Endometrial microvascular endothelial cells (primary cell): ENCODE measurements around the gene TMEM255B. TPM values are rescaled to one million over a fixed set of nuclear protein-coding genes. Genes with fewer than 3 reads are reported as not detected.
"Not testable (repeated sequence)": the region's sequence is repeated elsewhere in the genome, so short reads cannot be mapped to it uniquely, and the experiment has no call there.

ENCODE experiments used
- in situ Hi-C: cut with HindIII; loops from 2 replicates; pipeline ENCODE4 v1.10.0; 2017; ENCODE audit warnings: low sequenced_read_pairs, low pct_unique_long_range_greater_than_20kb; ENCODE audit errors: inconsistent ontology term
- total RNA-seq: library from RNA; depleted of rRNA; stranded (reverse); fragments of >200 nt; gene quantifications from one replicate; pipeline ENCODE4 v1.2.3, GENCODE V29; 2015; ENCODE audit errors: inconsistent ontology term

The TMEM255B gene
- total RNA-seq, 1 donor from 2014 or later: 31.3 TPM

- in situ Hi-C loops: no loop called here
These were observed 61.0 kb downstream of the TMEM255B start for GRCh38 chr13:113819731-113820715.

- in situ Hi-C loops: no loop called here
These were observed 62.0 kb downstream of the TMEM255B start for GRCh38 chr13:113820813-113821651.

GRCh38 chr13:113821847-113822246, 62.8 kb downstream of the TMEM255B start:
- in situ Hi-C loops: no loop called here

- in situ Hi-C loops: no loop called here
These were observed 63.2 kb downstream of the TMEM255B start for GRCh38 chr13:113822266-113822665.

GRCh38 chr13:113822956-113823744, 64.1 kb downstream of the TMEM255B start:
- in situ Hi-C loops: no loop called here

GRCh38 chr13:113823771-113824170, 64.7 kb downstream of the TMEM255B start:
- in situ Hi-C loops: no loop called here

- in situ Hi-C loops: no loop called here
These were observed 66.8 kb downstream of the TMEM255B start for GRCh38 chr13:113825841-113826240.

GRCh38 chr13:113826446-113826845, 67.4 kb downstream of the TMEM255B start:
- in situ Hi-C loops: not testable (repeated sequence)

GRCh38 chr13:113827021-113827420, 68.0 kb downstream of the TMEM255B start:
- in situ Hi-C loops: no loop called here

GRCh38 chr13:113828282-113828825, 69.3 kb downstream of the TMEM255B start:
- in situ Hi-C loops: no loop called here

GRCh38 chr13:113830426-113830950, 71.5 kb downstream of the TMEM255B start:
- in situ Hi-C loops: not testable (repeated sequence)

- in situ Hi-C loops: no loop called here
These were observed 72.0 kb downstream of the TMEM255B start for GRCh38 chr13:113831061-113831460.

GRCh38 chr13:113832205-113832604, 73.2 kb downstream of the TMEM255B start:
- in situ Hi-C loops: no loop called here

GRCh38 chr13:113832631-113833030, 73.6 kb downstream of the TMEM255B start:
- in situ Hi-C loops: no loop called here

GRCh38 chr13:113833111-113833830, 74.2 kb downstream of the TMEM255B start:
- in situ Hi-C loops: no loop called here

- in situ Hi-C loops: not testable (repeated sequence)
These were observed 75.0 kb downstream of the TMEM255B start for GRCh38 chr13:113834006-113834405.

GRCh38 chr13:113834496-113835200, 75.6 kb downstream of the TMEM255B start:
- in situ Hi-C loops: no loop called here
